K562 (cell line): Measurements from ENCODE around the gene ADIPOR2.
"Not testable (repeated sequence)": the region's sequence is repeated elsewhere in the genome, so short reads cannot be mapped to it uniquely, and the experiment has no call there.

Experiments used
- CEBPB ChIP-seq: fragments of 450-650 bp; IDR thresholded peaks from 2 replicates; pipeline ENCODE4 v1.6.1; 2016; ENCODE audit warnings: missing genetic modification characterization, missing compliant biosample characterization
- FOXA1 ChIP-seq: fragments of 450-650 bp; IDR thresholded peaks from 2 replicates; pipeline ENCODE4 v1.6.1; 2016; ENCODE audit warnings: mild to moderate bottlenecking, borderline replicate concordance
- GABPA ChIP-seq: fragments of 200-800 bp; sonication (Bioruptor generic); conservative IDR thresholded peaks from 2 replicates; pipeline ENCODE4 v1.6.1; 2016; ENCODE audit warnings: low read depth, missing genetic modification characterization, missing compliant biosample characterization
- KLF1 ChIP-seq: fragments of 450-650 bp; IDR thresholded peaks from 2 replicates; pipeline ENCODE4 v1.6.1; 2016; ENCODE audit warnings: missing genetic modification characterization, missing compliant biosample characterization
- POLR2A ChIP-seq: fragments of 450-650 bp; conservative IDR thresholded peaks from 2 replicates; pipeline ENCODE4 v1.6.1; 2016
- POU5F1 ChIP-seq: fragments of 150-350 bp; IDR thresholded peaks from 2 replicates; pipeline ENCODE4 v1.6.1; 2014; ENCODE audit warnings: borderline replicate concordance, low read length, low read depth, mild to moderate bottlenecking; ENCODE audit not compliant: partially characterized antibody
- RFX1 ChIP-seq: fragments of 450-650 bp; IDR thresholded peaks from 2 replicates; pipeline ENCODE4 v1.6.1; 2016; ENCODE audit warnings: mild to moderate bottlenecking, moderate library complexity
- STAT5A ChIP-seq: IDR thresholded peaks from 2 replicates; pipeline ENCODE4 v1.6.1; 2012; ENCODE audit warnings: low read length, inconsistent platforms, borderline replicate concordance
- ZBTB7A ChIP-seq: IDR thresholded peaks from 2 replicates; pipeline ENCODE4 v1.6.1; 2011; ENCODE audit warnings: low read depth, mild to moderate bottlenecking, low read length, moderate library complexity, borderline replicate concordance; ENCODE audit not compliant: control insufficient read depth
- ZNF197 ChIP-seq: fragments of 200-800 bp; sonication (Bioruptor generic); IDR thresholded peaks from 2 replicates; pipeline ENCODE4 v1.6.1; 2016; ENCODE audit warnings: low read depth, missing genetic modification characterization, missing compliant biosample characterization
- TF ChIP-seq, protein P1 (sequence below), 3 experiments: IDR thresholded peaks in 2 of 3; conservative IDR thresholded peaks in 1 of 3; 2 replicates each; pipeline ENCODE4 v1.5.1; 2011 to 2012; ENCODE audit warnings: low read length in 3 of 3, mild to moderate bottlenecking in 3 of 3, control low read depth in 2 of 3, improper control_type of control experiment in 1 of 3, inconsistent platforms in 1 of 3, low read depth in 1 of 3, mixed read lengths in 1 of 3, moderate library complexity in 1 of 3; ENCODE audit not compliant: insufficient read depth in 2 of 3

DNA sequence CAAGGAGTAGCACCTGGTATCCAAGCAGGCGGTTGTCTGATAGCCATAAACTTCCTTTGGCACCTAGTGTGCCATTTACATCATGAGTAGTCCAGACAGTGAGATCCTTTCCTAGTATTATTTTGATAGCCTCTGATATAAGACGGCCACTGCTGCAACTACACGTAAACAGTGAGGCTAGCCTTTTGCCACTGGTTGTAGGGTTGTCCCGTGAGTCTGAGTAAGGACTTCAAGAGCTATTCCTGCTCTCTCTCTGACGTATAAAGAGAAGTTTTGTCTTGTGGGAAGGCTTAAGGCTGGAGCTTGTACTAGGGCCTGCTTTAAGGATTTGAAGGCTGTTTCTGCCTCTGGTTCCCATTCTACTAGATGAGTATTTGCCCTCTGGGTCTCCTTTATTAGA, 21.4 kb downstream of the ADIPOR2 start:
- not testable (repeated sequence) for TF ChIP-seq STAT5A; CEBPB (tag); KLF1; FOXA1; RFX1; ZNF197 (CRISPR knock-in tag); ZBTB7A; POU5F1; GABPA (tag); POLR2A
- TF ChIP-seq, protein P1, sequence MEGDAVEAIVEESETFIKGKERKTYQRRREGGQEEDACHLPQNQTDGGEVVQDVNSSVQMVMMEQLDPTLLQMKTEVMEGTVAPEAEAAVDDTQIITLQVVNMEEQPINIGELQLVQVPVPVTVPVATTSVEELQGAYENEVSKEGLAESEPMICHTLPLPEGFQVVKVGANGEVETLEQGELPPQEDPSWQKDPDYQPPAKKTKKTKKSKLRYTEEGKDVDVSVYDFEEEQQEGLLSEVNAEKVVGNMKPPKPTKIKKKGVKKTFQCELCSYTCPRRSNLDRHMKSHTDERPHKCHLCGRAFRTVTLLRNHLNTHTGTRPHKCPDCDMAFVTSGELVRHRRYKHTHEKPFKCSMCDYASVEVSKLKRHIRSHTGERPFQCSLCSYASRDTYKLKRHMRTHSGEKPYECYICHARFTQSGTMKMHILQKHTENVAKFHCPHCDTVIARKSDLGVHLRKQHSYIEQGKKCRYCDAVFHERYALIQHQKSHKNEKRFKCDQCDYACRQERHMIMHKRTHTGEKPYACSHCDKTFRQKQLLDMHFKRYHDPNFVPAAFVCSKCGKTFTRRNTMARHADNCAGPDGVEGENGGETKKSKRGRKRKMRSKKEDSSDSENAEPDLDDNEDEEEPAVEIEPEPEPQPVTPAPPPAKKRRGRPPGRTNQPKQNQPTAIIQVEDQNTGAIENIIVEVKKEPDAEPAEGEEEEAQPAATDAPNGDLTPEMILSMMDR (IDR thresholded peaks at IDR 0.05 in 2 of 3, conservative IDR thresholded peaks at IDR 0.05 in 1 of 3; ENCODE audit: insufficient read depth in 2 of 3, low read depth in 1 of 3, low read length in 3 of 3): not testable (repeated sequence)
